G401 (cell line): ENCODE measurements around the gene OSBPL1A. TPM values are rescaled to one million over a fixed set of nuclear protein-coding genes. Genes with fewer than 3 reads are reported as not detected.
"Not testable (repeated sequence)": the region's sequence is repeated elsewhere in the genome, so short reads cannot be mapped to it uniquely, and the experiment has no call there.

Experiments
- DNase-seq: peaks from one replicate; pipeline ENCODE4 v3.0.0-alpha.2; 2015; ENCODE audit warnings: low spot score
- in situ Hi-C: cut with HindIII; loops from 2 replicates; pipeline ENCODE4 v1.10.0; 2016; ENCODE audit warnings: low sequenced_read_pairs, mixed read lengths
- total RNA-seq: library from RNA; depleted of rRNA; stranded (reverse); fragments of >200 nt; shearing (Covaris generic); gene quantifications from 2 replicates; pipeline ENCODE4 v1.2.3, GENCODE V29; 2014

OSBPL1A gene
- total RNA-seq, 1 experiment from 2014 or later, result 75.8 TPM

- in situ Hi-C loops, result not testable (repeated sequence)
- peak; percentile 68 for DNase-seq
Observed at GRCh38 chr18:24359787-24360530, 37.7 kb downstream of the OSBPL1A start.

GRCh38 chr18:24354278-24354677 is 43.3 kb downstream of the OSBPL1A start:
- in situ Hi-C loops, result no loop called here
- DNase-seq, result no peak

- in situ Hi-C loops, result no loop called here
- no peak for DNase-seq
Observed at GRCh38 chr18:24346254-24346653, 51.4 kb downstream of the OSBPL1A start.

- in situ Hi-C loops, result no loop called here
- DNase-seq, result no peak
Observed at GRCh38 chr18:24344509-24344908, 53.1 kb downstream of the OSBPL1A start.

GRCh38 chr18:24342347-24342746 is 55.3 kb downstream of the OSBPL1A start:
- no peak for DNase-seq
- in situ Hi-C loops, result no loop called here

- no peak for DNase-seq
- in situ Hi-C loops, result no loop called here
Observed at GRCh38 chr18:24341361-24341760, 56.3 kb downstream of the OSBPL1A start.

GRCh38 chr18:24333084-24333483 is 64.5 kb downstream of the OSBPL1A start:
- no peak for DNase-seq
- in situ Hi-C loops, result no loop called here

GRCh38 chr18:24326211-24326610 is 71.4 kb downstream of the OSBPL1A start:
- in situ Hi-C loops, result no loop called here
- DNase-seq, result no peak

- in situ Hi-C loops, result no loop called here
- DNase-seq, result no peak
Observed at GRCh38 chr18:24322584-24323136, 75.0 kb downstream of the OSBPL1A start.

GRCh38 chr18:24321071-24321470 is 76.6 kb downstream of the OSBPL1A start:
- in situ Hi-C loops, result no loop called here
- no peak for DNase-seq

- in situ Hi-C loops, result no loop called here
Observed at GRCh38 chr18:24319757-24320156, 77.9 kb downstream of the OSBPL1A start.

GRCh38 chr18:24317370-24317769 is 80.3 kb downstream of the OSBPL1A start:
- no peak for DNase-seq
- in situ Hi-C loops, result no loop called here

More at GRCh38 chr18:24319757-24320156, 77.9 kb downstream of the OSBPL1A start:
- no peak for DNase-seq

- in situ Hi-C loops, result no loop called here
- DNase-seq, result no peak
Observed at GRCh38 chr18:24315170-24315569, 82.5 kb downstream of the OSBPL1A start.

GRCh38 chr18:24306201-24306600 is 91.4 kb downstream of the OSBPL1A start:
- in situ Hi-C loops, result no loop called here
- DNase-seq, result no peak

GRCh38 chr18:24300703-24301102 is 96.9 kb downstream of the OSBPL1A start:
- no peak for DNase-seq
- in situ Hi-C loops, result no loop called here

- in situ Hi-C loops, result no loop called here
- no peak for DNase-seq
Observed at GRCh38 chr18:24296276-24296675, 101.3 kb downstream of the OSBPL1A start.

- no peak for DNase-seq
- in situ Hi-C loops, result no loop called here
Observed at GRCh38 chr18:24293254-24293653, 104.4 kb downstream of the OSBPL1A start.

GRCh38 chr18:24278591-24278990 is 119.0 kb downstream of the OSBPL1A start:
- in situ Hi-C loops, result no loop called here
- DNase-seq, result no peak

GRCh38 chr18:24277516-24278195 is 120.0 kb downstream of the OSBPL1A start:
- no peak for DNase-seq

GRCh38 chr18:24276994-24277393 is 120.6 kb downstream of the OSBPL1A start:
- in situ Hi-C loops, result no loop called here
- DNase-seq, result no peak

More at GRCh38 chr18:24277516-24278195, 120.0 kb downstream of the OSBPL1A start:
- in situ Hi-C loops, result no loop called here
